Measurements from ENCODE around the gene NSUN3. TPM values are rescaled to one million over a fixed set of nuclear protein-coding genes. Genes with fewer than 3 reads are reported as not detected.

The NSUN3 gene
- total and polyA plus RNA-seq, 2 of the 4 experiments (the other 2 are of a cell fraction) = 4.9 to 6.8 TPM

DNA sequence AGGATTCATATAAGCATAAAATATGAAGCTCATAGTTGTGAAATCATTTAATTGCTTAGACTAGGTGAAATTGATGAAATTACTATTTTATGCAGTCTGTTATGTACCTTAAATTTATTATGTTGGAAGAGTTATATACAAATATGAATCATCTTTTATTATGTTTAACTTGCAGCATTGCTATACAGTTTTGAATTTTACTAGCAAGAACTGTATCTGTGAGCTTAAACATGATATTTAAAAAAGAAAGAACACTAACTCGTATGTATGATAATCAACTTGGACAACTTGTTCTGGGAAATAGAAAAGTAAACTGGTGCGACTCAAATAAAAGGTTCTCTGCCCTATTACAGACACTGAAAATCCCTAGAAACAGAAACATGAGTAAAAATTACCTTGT lies 36.2 kb upstream of the NSUN3 start:
- Histone ChIP-seq H3K79me1 (ENCODE audit: low read depth in 1 of 2, low read length in 2 of 2) (no peaks in the 10 kb centered on the region), H4K8ac (ENCODE audit: low read depth in 2 of 2, low read length in 2 of 2) (no peak overlapping the region), H3K4me2 (ENCODE audit: low read depth, low read length) (no peak overlapping the region), H3K4me3 (ENCODE audit: insufficient read depth, low read depth, low read length) (no peak overlapping the region), H2AK5ac (ENCODE audit: low read depth, low read length) (no peak overlapping the region), H3K9me3 (ENCODE audit: control insufficient read depth, insufficient read depth, low read length) (no peaks in the 10 kb centered on the region), H3K23ac (ENCODE audit: low read depth, low read length) (no peak overlapping the region), H2BK20ac (ENCODE audit: low read depth, low read length) (no peak overlapping the region), H2AFZ (replicated peaks; ENCODE audit: low read length, poor library complexity) (no peak overlapping the region), H3K27me3 (ENCODE audit: control insufficient read depth, insufficient read depth, low read length) (no peaks in the 10 kb centered on the region), H3K18ac (ENCODE audit: low read depth, low read length) (no peak overlapping the region), H4K20me1 (ENCODE audit: insufficient read depth, low read length) (no peaks in the 10 kb centered on the region), H2BK5ac (ENCODE audit: low read depth, low read length, poor library complexity, severe bottlenecking) (no peak overlapping the region), H2AK9ac (replicated peaks; ENCODE audit: low read depth, low read length, poor library complexity) (no peak overlapping the region), H3K27ac (ENCODE audit: insufficient read depth, low read length) (no peak overlapping the region), H3K36me3 (ENCODE audit: control insufficient read depth, insufficient read depth, low read length) (no peaks in the 10 kb centered on the region), H3K9me1 (ENCODE audit: insufficient read depth, low read length) (no peaks in the 10 kb centered on the region), H4K5ac (ENCODE audit: low read depth, low read length) (no peak overlapping the region), H4K91ac (ENCODE audit: insufficient read depth, low read depth, low read length) (no peak overlapping the region), H3K14ac (replicated peaks; ENCODE audit: low read depth, low read length) (no peak overlapping the region), H2BK15ac (ENCODE audit: low read depth, low read length) (no peak overlapping the region), H3K4me1 (ENCODE audit: control insufficient read depth, insufficient read depth, low read length) (no peaks in the 10 kb centered on the region), H3K4ac (ENCODE audit: low read depth, low read length) (no peak overlapping the region), H2BK120ac (ENCODE audit: low read depth, low read length) (no peak overlapping the region), H3K9ac (ENCODE audit: low read depth, low read length) (no peak overlapping the region), H3K56ac (ENCODE audit: extremely low read depth, insufficient read depth, low read length) (no peak overlapping the region)
- dilution Hi-C loops (cut with HindIII; ENCODE audit: low sequenced_read_pairs, unreplicated experiment) (no loop called here), intact Hi-C loops (cut with micrococcal nuclease) (no loop called here), in situ Hi-C loops (cut with MboI; ENCODE audit: low sequenced_read_pairs) (no loop called here)
- no TSS peak for BruUV-seq (replicated peaks)
- CTCF ChIA-PET = interaction anchor here (0.6 kb wide), 1 partner anchor 34 kb away, joined by 4 read pairs; no protein-coding TSS in a partner anchor
- ATAC-seq (ENCODE audit: low read depth) (no peak), DNase-seq (no peak)
- TF ChIP-seq RAD21 (IDR thresholded peaks at IDR 0.05; ENCODE audit: low read length) (no peak), RCOR1 (IDR thresholded peaks at IDR 0.05; ENCODE audit: insufficient replicate concordance, low read length) (no peak), NFE2L2 (IDR thresholded peaks at IDR 0.05; ENCODE audit: low read depth, low read length) (no peak), POLR2A (IDR thresholded peaks at IDR 0.05; ENCODE audit: low read depth, low read length) (no peak), FOS (IDR thresholded peaks at IDR 0.05; ENCODE audit: low read depth, low read length) (no peak), CHD1 (IDR thresholded peaks at IDR 0.05; ENCODE audit: low read depth, low read length) (no peak), SMC3 (IDR thresholded peaks at IDR 0.05; ENCODE audit: low read depth, low read length) (no peak), MXI1 (IDR thresholded peaks at IDR 0.05; ENCODE audit: borderline replicate concordance, low read depth, low read length) (no peak), RFX5 (IDR thresholded peaks at IDR 0.05; ENCODE audit: low read depth, low read length) (no peak), MAZ (IDR thresholded peaks at IDR 0.05; ENCODE audit: borderline replicate concordance, low read depth, low read length) (no peak), CEBPB (IDR thresholded peaks at IDR 0.05; ENCODE audit: low read depth, low read length) (no peak), MAFK (IDR thresholded peaks at IDR 0.05; ENCODE audit: low read depth, low read length) (no peak), BHLHE40 (IDR thresholded peaks at IDR 0.05; ENCODE audit: low read depth, low read length) (no peak)
- TF ChIP-seq, protein P1, sequence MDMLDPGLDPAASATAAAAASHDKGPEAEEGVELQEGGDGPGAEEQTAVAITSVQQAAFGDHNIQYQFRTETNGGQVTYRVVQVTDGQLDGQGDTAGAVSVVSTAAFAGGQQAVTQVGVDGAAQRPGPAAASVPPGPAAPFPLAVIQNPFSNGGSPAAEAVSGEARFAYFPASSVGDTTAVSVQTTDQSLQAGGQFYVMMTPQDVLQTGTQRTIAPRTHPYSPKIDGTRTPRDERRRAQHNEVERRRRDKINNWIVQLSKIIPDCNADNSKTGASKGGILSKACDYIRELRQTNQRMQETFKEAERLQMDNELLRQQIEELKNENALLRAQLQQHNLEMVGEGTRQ (IDR thresholded peaks at IDR 0.05; ENCODE audit: low read depth, low read length) = no peak
- TF ChIP-seq, protein P2, sequence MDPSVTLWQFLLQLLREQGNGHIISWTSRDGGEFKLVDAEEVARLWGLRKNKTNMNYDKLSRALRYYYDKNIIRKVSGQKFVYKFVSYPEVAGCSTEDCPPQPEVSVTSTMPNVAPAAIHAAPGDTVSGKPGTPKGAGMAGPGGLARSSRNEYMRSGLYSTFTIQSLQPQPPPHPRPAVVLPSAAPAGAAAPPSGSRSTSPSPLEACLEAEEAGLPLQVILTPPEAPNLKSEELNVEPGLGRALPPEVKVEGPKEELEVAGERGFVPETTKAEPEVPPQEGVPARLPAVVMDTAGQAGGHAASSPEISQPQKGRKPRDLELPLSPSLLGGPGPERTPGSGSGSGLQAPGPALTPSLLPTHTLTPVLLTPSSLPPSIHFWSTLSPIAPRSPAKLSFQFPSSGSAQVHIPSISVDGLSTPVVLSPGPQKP (IDR thresholded peaks at IDR 0.05; ENCODE audit: borderline replicate concordance, low read depth, low read length) = no peak
- TF ChIP-seq, protein P3, sequence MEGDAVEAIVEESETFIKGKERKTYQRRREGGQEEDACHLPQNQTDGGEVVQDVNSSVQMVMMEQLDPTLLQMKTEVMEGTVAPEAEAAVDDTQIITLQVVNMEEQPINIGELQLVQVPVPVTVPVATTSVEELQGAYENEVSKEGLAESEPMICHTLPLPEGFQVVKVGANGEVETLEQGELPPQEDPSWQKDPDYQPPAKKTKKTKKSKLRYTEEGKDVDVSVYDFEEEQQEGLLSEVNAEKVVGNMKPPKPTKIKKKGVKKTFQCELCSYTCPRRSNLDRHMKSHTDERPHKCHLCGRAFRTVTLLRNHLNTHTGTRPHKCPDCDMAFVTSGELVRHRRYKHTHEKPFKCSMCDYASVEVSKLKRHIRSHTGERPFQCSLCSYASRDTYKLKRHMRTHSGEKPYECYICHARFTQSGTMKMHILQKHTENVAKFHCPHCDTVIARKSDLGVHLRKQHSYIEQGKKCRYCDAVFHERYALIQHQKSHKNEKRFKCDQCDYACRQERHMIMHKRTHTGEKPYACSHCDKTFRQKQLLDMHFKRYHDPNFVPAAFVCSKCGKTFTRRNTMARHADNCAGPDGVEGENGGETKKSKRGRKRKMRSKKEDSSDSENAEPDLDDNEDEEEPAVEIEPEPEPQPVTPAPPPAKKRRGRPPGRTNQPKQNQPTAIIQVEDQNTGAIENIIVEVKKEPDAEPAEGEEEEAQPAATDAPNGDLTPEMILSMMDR (conservative IDR thresholded peaks at IDR 0.05; ENCODE audit: low read depth, low read length) = no peak
- WGBS, 2 experiments (ENCODE audit: extremely low coverage in 2 of 2, insufficient read length in 1 of 2) = no CpG with 5 or more reads among the region's 2 CpGs
- POLR2A ChIA-PET (ENCODE audit: unreplicated experiment) = no interaction called here
